ENCODE data around the gene FNBP1.
"Not testable (repeated sequence)": the region's sequence is repeated elsewhere in the genome, so short reads cannot be mapped to it uniquely, and the experiment has no call there.

The FNBP1 gene

GRCh38 chr9:129910628-129911567, 132.1 kb downstream of the FNBP1 start:
- DNase-seq: no peak

DNA sequence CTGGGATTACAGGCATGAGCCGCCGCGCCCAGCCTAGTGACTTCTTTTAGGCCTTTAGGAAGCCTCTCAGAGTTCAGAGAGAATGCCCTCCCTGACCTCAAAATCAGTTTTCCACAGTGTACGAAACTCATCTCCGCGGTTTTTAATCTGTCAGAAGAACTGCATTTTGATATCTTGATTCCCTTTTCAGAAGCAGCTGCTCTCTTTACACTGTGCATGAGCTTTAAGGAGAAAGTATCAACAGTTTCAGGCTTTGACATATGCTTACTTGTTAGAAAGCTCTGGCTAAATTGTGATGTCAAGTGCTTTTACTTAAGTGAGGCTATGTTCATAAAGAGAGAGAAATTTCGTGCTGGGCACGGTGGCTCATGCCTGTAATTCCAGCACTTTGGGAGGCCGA, 133.1 kb downstream of the FNBP1 start:
- DNase-seq: no peak

DNA sequence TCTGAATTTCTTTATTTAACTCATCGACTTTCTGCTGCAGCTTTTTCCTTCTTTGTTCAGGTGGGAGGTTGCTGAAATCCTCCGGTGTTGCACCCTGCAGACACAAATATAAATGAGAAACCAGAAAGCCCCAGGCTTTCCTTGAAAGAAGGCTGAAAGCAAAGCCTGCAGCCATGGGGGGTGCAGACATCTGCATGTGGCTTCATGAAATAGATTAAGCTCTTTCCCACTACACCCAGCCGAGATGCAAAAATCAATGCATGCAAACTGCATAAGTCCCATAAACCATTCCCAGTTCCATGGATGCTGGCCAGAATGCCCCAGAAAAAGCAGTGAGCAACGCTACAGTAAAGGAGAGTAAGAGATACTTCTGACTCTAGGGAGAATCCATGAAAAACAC, 134.1 kb downstream of the FNBP1 start:
- no peak for DNase-seq

DNA sequence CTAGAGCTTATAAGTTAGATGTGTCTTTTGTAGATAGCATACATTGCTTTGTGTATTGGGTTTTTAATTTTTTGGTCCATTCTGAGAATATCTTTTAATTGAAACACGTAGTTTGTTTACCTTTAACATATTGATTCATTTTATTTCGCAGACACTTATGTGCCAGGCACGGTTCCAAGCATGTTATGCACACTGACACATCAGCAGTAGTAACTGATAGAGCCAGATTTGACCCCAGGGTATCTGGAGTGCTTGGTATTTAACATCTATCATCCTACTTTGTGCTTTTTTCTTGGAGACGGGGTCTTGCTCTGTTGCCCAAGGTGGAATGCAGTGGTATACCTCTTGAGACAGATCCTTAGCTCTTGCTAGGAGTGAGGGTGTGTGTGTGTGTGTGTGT, 135.8 kb downstream of the FNBP1 start:
- no peak for DNase-seq

DNA sequence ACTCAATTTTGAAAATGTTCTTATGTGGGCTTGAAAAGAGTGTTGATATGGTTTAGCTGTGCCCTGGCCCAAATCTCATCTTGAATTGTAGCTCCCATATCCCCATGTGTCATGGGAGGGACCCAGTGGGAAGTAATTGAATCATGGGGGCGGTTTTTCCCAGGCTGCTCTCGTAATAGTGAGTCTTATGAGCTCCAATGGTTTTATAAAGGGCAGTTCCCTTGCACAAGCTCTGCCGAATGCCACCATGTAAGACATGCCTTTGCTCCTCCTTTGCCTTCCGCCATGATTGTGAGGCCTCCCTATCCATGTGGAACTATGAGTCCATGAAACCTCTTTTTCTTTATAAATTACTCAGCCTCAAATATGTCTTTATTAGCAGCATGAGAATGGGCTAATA, 136.7 kb downstream of the FNBP1 start:
- no peak for DNase-seq

DNA sequence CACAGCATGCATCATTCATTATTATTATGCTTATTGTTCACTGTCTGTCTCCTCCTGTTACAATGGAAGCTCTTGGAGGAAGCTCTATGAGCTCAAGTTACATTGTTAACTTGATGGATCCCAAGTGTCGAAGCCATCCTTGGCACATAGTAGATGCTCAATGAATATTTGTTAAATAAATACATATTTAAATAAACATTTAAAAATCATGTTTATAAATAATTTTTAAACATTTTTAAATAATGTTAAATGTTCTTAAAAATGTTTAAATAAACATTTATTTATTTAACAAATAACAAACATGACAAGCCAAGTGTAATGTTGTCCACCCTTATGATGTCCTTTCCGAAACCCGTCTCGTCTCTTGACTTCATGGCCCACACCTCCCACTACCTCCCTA, 138.3 kb downstream of the FNBP1 start:
- no peak for DNase-seq

DNA sequence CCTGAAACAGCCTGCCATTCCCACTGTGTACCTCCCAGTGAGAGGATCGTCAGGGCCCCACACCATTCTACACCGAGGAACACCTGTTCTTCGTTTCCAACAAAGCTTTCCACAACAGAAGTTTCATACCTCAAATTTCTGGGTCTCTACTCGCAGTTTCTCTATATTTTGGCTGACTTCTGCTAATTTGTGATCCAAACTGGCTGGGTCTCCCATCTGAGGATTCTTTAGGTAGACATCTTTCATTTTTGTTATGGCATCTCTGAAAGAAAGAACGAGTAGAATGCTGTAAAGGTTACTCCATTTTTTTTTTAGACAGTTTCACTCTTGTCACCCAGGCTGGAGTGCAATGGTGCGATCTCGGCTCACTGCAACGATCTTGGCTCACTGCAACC, 140.3 kb downstream of the FNBP1 start:
- DNase-seq: no peak

DNA sequence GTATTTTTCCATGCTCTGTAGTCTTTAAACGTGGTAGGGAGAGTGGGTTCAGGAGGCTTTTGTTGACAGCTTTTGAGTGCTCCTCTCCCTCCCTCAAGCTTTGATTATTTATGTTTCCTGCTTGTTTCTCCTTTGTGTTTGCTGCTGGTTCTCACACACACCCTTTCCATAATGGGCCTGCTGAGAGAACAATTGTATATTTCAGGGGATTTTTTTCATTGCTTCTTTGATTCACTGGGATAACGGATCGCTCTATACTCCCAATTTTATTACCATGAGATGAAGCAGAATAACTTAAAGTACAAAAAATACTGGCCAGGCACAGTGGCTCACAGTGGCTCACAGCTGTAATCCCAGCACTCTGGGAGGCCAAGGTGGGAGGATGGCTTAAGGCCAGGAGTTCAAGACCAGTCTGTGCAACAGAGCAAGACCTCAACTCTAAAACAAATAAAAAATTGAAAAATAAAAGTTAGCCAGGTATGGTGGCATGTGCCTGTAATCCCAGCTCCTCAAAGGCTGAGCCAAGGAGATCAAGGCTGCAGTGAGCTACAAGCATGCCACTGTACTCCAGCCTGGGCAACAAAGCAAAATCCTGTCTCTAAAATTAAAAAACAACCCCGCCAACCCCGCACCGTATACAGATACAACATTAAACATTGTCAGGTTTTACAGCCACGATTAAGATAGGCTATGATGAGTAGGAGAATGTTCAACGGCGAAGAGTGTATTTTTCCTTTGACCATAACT, 140.8 kb downstream of the FNBP1 start:
- no peak for DNase-seq

- no peak for DNase-seq
Observed at GRCh38 chr9:129900263-129901027, 142.5 kb downstream of the FNBP1 start.

GRCh38 chr9:129899620-129900019, 143.4 kb downstream of the FNBP1 start:
- DNase-seq: no peak

- no peak for DNase-seq
Observed at GRCh38 chr9:129898185-129898584, 144.8 kb downstream of the FNBP1 start.

DNA sequence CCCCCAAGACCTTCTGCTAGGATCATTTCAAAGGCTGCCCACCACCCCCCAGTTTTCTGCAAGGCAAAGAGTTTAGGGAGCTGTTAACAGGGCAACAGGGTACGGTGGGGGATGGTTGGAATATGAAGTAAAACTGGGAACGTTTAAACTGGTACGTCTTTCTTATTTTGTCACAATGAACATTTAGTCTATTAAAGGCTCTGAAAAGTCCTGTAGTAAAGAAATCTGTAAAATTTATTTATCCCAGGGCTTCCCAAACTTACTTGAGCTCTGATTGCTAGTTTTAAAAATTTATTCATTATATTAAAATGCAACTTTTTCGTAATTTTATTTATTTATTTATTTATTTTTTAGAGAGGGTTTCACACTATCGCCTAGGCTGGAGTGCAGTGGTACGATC, 145.7 kb downstream of the FNBP1 start:
- no peak for DNase-seq

DNA sequence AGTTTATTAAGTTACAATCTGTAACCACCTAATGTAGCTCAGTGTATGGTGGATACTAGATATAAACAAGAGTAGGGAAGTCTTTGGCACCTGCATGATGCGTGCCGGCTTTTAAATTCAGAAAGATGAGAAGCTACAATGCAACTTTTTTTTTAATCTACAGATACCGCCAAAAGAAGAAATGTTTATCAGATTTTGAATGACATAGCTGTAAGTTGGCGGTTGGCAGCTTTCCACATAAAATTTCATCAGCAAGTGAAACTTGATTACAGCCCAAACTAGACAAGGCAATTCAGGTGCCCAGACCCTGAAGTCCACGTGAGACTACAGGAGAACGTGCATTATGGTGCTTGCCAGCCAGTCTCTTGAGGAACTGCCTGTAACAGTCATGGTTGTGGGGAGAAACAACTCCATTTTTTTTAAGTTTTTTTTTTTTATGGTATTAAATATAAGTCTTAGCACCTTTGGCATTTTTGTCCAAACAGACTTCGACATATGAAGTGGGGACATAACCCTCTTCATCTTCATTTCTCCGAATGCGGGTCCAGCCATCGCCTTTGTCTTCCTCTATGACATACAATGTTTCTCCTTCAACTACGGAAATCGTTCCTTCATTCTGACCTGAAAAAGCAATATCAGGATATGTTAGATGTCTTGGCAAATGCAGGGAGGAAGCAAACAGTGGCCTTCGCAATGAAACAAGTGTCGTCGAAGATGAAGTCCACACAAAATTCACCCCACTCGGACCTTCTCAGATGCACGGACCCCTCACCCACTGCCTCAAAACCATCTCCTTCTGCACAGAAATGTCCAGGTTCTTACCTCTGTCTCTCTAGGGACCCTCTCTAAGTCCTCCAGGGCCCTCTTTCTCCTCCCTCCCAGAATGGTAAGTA, 147.4 kb downstream of the FNBP1 start:
- no peak for DNase-seq

GRCh38 chr9:129894120-129894823, 148.7 kb downstream of the FNBP1 start:
- DNase-seq: no peak

GRCh38 chr9:129891569-129891968, 151.4 kb downstream of the FNBP1 start:
- DNase-seq: no peak

DNA sequence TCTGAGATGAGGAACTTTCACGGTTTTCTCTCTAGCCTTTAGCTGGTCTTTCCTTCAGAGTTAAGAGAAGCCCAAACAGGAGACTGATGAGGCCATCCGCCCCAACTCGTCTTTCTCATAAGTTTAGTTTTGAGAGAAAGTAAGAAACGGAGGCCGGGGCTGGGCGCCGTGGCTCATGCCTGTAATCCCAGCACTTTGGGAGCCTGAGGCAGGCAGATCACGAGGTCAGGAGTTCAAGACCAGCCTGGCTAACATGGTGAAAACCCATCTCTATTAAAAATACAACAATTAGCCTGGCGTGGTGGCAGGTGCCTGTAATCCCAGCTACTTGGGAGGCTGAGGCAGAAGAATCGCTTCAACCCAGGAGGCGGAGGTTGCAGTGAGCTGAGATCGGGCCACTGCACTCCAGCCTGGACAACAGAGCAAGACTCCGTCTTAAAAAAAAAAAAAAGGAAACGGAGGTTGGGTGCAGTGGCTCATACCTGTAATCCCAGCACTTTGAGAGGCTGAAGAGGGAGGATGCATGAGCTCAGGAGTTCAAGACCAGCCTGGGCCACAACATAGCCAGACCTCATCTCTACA, 152.2 kb downstream of the FNBP1 start:
- not testable (repeated sequence) for DNase-seq

DNA sequence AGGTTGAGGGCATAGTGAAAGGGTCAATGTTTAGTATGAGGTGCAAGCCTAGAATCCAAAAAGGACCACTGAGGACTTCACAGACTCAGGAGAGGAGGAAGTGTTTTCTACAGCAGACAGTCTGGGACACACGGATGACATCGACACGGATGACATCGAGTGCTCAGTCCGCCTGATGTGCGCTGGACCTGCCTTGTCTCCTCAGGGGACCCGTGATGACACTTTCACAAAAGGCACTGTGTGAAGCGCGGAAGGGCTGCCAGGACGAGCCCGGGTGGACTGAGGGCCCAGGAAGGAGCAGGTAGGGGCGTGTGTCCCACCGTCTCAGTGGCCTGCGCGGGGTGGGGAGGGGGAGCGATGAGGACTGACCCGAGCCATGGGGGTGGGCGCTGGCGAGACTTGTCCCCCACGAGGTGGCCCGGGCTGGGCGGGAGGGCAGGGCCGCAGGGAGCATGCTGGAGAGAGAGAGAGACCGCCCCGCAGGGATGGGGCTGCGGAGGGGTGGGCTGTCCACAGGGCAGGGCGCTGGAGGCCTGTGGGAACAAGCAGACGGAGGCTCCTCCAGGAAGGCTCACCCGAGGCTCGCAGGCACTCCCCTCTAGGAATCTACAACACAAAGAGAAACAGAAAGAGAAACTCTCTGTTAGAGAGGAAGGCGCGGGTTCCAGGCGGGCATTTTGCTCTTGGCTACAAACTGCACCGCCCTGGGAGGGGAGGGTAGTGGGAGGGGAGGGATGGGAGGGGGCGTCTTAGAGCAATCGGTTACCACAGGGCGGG, 152.9 kb downstream of the FNBP1 start:
- DNase-seq: no peak

DNA sequence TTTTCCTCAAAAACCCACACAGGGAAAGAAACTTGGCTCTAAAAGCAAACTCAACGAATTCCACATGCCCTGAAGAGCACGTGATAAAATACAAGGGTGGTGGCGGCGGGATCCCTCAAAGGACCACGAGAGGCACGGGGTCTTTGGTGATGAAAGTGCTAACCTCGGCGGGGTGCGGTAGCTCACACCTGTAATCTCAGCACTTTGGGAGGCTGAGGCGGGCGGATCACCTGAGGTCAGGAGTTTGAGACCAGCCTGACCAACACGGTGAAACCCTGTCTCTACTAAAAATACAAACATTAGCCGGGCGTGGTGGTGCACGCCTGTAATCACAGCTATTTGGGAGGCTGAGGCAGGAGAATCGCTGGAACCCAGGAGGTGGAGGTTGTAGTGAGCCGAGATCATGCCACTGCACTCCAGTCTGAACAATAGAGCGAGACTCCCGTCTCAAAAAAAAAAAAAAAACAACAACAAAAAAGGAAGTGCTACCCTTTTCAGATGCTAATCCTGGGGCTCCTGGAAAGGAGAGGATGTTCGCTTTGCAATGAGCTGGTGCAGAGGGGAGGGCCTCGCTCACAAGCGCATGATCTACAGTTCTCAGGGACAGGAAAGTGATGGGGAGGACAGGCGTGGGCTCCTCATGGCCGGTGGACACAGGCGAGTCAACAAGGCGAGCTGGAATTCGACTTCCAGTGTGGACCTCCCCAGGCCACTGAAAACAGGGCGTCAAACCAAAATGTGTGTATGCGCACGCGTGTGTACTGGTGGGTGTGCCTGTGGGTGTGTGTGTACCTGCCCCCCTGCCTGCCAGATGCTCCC, 153.7 kb downstream of the FNBP1 start:
- DNase-seq: no peak

DNA sequence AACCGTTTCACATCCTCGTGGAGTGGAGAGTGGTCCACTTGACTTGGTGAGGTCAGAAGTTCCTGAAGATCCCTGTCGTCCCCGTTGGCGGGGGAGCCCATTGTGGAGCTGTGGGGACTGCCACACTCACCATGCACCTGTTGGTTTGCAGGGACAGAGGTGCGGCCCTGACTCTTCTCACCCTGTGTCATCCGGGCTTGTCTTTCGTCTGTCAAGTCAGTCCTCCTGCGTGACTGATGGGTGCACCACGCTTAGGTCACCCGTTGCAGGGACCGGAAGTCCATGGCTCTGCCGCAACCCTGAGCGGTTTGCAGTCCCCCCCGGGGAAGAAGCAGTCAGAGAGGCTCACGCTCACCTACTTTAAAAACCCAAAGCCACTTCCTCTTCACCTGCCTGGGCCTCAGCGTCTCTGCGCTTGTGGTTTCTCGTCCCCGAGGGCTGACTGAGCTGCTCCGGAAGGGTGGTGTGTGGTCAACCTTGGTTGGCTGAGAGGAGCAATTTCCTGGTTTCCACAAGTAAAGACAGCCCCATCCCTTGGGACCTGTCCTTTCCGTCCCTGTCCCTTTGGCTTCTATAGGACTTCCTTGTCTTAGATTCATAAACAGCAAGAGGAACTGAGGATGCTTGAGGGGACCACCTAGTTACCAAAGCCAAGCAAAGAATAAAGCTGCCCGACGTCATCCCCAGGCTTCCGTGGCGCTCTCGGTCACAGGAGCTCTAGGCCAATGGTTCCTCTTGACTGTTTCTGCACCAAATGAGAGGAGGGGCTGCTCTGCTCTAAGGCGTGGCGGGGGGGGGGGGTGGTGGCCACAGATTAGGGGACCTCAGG, 154.5 kb downstream of the FNBP1 start:
- DNase-seq: no peak

Data from midbrain (tissue), 1 donor.